Measurements from ENCODE around the gene PDGFD.

DNA sequence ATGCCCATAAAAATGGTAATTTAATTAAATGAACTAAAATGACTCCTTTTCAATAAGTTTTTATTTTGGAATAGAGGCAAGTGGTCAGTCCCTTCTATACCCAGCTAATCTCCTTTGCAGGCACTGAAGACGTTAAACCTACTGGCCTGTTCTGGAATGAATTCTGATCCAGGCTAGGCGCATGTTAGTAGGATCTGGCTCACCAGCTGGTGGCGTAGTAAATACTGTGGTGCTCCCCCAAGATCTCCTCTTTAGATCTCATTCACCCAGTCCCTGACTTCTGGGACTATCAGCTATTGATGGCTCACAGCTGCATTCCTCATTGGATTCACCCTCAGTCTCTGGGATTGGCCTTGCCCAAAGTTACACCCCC lies 301.2 kb downstream of the PDGFD start:
- no peak for TF ChIP-seq POLR2AphosphoS5 (IDR thresholded peaks at IDR 0.05; ENCODE audit: low read depth, low read length)
- no peak for TF ChIP-seq RXRA (IDR thresholded peaks at IDR 0.05; ENCODE audit: borderline replicate concordance, low read depth)
- no peak for TF ChIP-seq NRF1 (IDR thresholded peaks at IDR 0.05; ENCODE audit: low read depth, low read length)
- no peak for TF ChIP-seq EZH2phosphoT487 (IDR thresholded peaks at IDR 0.05; ENCODE audit: borderline replicate concordance, low read depth)
- no peak for TF ChIP-seq EP300 (IDR thresholded peaks at IDR 0.05; ENCODE audit: borderline replicate concordance in 1 of 2, low read depth in 1 of 2, low read length in 1 of 2)
- no peak for TF ChIP-seq RAD21 (IDR thresholded peaks at IDR 0.05; ENCODE audit: low read length)
- TF ChIP-seq, protein P1, sequence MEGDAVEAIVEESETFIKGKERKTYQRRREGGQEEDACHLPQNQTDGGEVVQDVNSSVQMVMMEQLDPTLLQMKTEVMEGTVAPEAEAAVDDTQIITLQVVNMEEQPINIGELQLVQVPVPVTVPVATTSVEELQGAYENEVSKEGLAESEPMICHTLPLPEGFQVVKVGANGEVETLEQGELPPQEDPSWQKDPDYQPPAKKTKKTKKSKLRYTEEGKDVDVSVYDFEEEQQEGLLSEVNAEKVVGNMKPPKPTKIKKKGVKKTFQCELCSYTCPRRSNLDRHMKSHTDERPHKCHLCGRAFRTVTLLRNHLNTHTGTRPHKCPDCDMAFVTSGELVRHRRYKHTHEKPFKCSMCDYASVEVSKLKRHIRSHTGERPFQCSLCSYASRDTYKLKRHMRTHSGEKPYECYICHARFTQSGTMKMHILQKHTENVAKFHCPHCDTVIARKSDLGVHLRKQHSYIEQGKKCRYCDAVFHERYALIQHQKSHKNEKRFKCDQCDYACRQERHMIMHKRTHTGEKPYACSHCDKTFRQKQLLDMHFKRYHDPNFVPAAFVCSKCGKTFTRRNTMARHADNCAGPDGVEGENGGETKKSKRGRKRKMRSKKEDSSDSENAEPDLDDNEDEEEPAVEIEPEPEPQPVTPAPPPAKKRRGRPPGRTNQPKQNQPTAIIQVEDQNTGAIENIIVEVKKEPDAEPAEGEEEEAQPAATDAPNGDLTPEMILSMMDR (IDR thresholded peaks at IDR 0.05) = no peak
